Fibroblast of gingiva (primary cell): ENCODE measurements around the gene LRRC32.
A peak's percentile ranks its signal among the peaks of the same experiment; 100 is the strongest.

ENCODE experiments used
- DNase-seq: peaks from one replicate; pipeline ENCODE4 v3.0.0-alpha.2; 2011; ENCODE audit warnings: low read depth

The LRRC32 gene, protein sequence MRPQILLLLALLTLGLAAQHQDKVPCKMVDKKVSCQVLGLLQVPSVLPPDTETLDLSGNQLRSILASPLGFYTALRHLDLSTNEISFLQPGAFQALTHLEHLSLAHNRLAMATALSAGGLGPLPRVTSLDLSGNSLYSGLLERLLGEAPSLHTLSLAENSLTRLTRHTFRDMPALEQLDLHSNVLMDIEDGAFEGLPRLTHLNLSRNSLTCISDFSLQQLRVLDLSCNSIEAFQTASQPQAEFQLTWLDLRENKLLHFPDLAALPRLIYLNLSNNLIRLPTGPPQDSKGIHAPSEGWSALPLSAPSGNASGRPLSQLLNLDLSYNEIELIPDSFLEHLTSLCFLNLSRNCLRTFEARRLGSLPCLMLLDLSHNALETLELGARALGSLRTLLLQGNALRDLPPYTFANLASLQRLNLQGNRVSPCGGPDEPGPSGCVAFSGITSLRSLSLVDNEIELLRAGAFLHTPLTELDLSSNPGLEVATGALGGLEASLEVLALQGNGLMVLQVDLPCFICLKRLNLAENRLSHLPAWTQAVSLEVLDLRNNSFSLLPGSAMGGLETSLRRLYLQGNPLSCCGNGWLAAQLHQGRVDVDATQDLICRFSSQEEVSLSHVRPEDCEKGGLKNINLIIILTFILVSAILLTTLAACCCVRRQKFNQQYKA

DNA sequence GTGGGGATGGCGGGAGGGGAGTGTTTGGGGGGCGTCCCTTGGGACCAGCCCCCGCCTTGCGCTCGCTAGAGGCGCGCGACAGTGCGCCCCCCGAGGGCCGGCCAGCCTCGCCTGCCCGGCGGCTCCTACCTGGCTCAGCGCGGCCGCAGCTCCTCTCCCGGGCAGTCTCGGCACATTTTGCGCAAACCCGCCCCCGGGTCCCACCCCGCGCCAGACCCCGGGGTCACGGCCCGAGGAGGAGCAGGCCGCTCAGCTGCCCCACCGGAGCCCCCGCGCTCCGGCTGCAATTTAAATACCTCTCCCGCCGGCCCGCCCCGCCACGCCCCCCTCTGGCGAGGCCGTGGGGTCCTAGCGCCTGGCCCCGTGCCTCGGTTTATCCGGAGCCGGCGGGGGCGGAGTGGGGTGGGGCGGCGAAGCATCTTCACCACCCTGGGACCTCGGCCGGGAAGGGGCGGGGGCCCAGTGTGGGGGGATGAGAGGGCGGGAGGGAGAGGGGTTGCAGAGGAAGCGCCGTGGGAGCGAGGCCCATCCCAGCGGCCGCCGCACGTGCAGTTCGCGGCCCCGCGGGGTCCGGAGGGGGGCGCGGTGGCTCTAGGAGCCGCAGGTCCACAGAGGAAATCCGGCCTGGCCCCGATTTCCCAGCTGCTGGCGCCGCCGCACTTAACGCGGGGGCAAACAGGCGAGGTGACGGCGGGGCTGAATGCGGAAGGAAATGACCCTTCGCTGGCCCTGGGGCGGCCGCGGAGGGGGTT lies at the start of gene LRRC32:
LRRC32 (minus strand) TSS at position 263 of the 752 bp plus-strand sequence. CDS start 4,793 bp downstream, outside the sequence.
- DNase-seq: no peak

DNA sequence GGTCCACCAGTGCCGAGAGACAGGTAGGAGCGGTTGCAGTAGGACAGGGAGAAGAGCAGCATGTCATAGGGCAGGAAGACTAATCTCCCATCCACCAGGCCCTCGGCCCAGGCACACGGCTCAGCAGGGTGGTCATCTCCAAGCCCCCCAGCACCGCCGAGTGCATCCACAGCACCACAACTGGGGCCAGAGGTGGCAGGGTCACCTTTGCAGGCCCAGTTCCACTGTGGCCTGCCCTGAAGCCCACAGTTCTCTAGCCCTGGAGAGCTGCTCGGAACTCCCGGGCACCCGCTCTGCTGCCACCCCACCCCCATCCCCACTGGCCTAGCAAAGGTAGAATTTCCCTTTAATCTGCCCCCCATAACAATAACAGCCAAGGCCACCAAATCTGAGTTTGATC lies 49.1 kb upstream of the LRRC32 start:
- no peak for DNase-seq

DNA sequence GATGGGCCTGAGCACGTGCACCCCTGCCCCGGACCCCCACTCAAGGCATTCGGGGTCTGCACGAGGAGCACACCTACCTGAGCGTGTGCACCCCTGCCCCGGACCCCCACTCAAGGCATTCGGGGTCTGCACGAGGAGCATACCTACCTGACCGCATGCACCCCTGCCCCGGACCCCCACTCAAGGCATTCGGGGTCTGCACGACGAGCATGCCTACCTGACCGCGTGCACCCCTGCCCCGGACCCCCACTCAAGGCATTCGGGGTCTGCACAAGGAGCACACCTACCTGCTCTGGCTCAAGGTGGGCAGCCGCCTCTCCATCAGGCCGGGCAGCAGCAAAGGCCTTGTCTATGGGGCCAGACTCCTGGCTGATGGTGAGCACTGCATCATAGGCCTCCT lies 48.7 kb upstream of the LRRC32 start:
- DNase-seq: no peak

DNA sequence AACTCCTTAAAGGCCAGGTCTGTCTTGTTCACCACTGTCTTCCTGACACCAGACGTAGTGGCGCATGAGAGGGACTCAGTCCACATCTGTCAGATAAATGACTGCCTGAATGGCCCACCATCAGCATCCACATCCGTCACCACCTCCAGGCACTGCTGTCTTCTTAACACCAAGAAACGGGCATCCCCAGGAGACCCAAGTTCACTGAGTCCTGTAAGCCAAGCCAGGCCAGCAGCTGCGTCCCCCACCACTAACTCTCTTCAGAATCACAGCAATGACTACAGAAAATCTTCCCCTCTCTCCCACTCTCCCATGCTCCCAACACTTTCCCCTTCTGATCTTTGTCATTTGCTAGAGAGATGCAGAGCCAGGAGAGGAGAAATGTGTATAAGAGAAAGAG lies 47.3 kb upstream of the LRRC32 start:
- DNase-seq: no peak

DNA sequence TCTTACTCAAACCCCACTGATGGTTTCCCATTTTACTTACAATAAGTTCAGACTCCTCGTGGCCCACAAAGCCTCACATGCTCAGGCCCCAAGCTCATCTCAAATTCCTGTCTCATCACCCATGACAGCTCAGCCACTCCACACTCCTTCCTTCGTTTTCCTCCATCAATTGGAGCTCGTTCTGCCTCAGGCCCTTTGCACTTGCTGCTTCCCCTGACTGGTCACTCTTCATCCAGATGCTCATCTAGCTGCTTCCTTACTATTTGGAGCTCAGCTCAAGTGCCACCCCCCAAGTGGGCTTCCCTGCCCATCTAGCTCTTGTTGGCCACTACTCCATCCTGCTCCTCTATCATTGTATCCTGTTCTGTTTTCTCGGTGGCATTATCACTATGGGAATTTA lies 46.8 kb upstream of the LRRC32 start:
- no peak for DNase-seq

DNA sequence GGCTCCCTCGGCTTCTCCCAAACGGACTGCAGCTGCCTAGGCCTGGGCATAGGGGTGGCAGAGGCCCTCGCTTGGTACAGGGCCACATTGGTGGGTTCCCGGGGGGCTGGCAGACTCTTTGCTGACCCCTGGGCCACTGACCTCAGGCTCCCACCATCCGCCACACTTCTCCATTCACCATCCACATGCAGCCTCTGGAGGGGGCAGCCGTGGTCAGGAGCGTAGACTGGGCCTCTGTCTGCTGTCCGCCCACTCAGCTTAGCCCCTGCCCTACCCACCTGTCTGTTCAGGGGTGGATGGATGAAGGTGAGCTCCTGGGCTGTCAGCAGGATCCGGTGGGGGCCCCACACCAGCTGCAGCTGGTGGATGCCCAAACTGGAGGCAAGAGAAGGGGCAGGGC lies 45.7 kb upstream of the LRRC32 start:
- no peak for DNase-seq

DNA sequence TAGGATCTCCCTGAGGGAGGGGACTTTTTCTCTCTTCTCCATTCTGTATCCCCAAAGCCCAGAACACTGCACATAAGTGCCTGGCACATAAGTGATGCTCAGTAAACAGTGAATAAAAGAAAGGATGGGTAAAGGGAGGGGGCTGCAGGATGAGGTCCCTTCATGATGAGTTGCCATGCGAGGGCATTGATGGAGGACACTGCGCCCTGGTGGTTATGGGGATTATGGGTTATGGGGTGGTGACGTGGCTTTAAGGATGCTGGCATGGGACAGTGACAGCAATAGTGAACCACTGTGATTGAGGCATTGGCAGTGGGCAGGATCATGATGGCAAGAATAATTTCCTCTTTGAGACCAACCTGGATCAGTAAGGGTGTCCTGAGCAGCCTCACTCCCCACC lies 43.9 kb upstream of the LRRC32 start:
- no peak for DNase-seq

DNA sequence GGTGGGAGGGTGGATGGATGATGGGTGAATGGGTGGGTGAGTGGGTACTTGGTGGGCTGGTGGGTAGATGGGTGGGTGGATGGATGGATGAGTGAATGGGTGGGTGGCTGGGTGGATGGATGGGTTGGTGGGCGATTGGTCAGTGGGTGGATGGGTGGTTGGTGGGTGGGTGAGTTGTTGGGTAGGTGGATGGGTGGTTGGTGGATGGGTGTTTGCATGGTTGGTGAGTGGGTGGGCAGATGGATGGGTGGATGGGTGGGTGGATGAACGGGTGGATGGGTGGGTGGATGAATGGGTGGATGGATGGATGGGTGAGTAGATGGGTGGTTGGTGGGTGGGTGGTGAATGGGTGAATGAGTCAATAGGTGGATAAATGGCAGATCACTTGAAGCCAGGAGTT lies 43.0 kb upstream of the LRRC32 start:
- no peak for DNase-seq

DNA sequence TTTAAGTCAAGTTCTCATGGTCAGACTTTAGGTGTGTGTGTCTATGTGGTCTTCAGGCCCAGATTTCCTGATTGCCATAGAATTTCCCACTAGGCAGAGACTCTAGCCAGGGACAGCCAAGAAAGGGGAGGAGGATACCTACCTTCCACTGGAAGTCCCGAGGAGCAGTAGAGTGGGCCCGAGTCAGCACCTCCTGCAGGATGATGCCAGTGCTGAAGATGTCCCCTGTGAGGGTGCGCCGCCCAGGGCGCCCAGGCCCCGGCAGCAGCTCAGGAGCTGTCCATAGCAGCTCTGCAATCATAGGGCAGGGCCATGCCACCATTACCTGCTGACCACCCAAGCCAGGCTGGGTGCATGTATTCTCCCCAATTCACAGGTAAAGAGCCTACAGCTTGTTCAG lies 41.6 kb upstream of the LRRC32 start:
- DNase-seq: no peak

DNA sequence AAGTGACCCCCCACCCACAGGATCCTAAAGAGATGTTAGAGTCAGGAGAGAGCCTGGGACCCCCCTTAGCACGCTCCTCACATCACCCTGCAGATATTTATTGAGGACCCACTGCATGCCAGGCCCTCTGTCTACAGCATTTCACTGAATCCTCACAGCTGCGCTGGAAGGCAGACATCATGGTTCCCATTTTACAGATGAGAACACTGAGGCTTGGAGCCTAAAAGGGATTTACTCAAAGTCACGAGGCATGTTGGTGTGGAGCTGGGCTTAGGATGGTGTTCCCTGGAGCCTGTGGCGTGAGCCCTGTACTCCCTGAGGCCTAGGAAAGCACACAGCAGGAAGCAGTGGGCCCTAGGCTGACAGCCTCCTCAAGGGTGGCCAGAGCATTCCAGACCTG lies 39.2 kb upstream of the LRRC32 start:
- no peak for DNase-seq

DNA sequence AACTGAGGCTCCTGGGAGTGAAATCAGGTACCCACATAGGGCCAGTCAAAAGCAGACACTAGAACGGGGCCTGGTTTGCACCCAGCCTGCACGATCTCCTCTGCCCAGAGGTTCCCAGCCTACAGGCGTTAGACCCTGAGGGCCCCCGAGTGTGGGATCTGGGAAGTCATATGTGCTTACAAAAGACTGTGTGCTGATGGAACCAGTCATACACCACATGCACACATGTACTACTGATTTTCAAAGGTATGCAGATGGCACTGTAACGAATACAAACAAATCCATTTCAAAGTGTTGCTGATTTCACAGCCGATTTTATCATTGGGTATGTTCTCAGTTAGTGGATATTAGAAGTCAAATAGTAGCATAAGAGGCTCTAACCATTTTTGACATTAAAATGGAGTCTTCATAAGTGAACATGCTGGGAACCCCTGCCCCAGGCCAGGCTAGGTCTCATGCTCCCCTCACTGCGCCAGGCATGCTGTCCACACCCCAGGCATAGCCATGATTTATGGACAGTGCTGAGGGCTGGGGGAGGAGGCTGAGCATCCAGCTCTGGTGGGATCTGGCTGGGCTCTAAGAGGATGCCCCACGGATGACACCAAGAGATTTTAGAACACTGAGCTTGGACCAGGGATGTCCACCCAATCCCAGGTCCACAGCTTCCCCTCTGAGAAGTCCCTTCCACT lies 38.6 kb upstream of the LRRC32 start:
- DNase-seq: no peak

DNA sequence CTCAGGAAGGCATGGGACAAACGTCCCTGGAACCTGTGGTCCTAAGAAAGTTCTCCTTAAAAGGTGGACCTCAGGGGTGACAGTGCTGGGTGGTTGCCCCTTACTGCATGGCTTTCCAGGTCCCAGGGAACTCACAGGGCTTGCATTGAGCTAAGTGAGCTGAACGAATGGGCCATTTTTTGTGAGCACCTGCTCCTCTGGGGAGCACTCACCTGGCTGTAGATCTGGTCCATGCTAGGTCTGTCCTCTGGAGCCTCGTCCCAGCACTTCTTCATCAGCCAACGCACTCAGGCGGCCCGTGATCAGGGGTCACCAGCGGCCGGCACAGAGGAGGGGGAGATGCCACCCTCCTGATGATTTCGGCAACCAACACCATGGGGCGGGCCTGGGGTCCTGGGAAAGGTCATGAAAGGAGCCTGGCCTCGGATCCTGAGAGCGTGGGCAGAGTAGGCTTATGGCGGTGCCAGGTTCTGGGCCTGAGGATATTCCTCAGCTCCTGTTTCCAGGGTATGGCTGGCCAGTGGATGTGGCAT lies 36.8 kb upstream of the LRRC32 start:
- no peak for DNase-seq

DNA sequence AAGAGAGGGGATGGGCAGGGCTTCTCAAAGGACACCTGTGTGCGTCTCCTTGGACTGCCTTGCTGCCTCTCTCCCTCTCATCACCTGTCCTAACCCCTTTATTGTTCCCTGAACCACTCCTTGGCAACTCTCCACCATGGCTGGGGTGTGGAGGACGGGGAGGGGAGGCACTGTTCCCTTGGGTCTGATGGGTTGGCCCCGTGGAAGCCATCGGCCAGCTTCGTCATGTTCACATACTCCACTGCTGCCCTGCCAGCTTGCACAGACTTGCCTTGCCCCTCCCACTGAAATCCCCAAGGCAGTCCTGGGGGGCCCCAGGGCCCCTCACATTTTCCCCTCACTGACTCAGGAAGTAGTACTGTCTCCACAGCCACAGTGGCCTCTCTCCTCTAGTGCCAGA lies 36.1 kb upstream of the LRRC32 start:
- no peak for DNase-seq

DNA sequence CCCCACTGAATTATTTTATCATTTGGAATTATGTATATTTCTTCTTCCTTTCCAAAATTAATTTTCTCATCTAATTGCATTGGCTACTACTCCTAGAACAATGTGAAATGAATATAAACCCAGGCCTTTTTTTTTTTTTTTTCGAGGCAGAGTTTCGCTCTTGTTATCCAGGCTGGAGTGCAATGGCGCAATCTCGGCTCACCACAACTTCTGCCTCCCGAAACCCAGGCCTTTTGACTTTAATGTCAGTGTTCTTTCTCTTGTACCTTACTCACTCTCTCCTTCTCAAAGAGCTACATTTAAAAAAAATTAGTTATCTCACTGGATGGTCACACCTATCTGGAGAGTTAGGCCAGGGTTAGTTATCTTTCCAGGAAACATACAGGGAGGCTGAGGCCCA lies 35.3 kb upstream of the LRRC32 start:
- DNase-seq: no peak

DNA sequence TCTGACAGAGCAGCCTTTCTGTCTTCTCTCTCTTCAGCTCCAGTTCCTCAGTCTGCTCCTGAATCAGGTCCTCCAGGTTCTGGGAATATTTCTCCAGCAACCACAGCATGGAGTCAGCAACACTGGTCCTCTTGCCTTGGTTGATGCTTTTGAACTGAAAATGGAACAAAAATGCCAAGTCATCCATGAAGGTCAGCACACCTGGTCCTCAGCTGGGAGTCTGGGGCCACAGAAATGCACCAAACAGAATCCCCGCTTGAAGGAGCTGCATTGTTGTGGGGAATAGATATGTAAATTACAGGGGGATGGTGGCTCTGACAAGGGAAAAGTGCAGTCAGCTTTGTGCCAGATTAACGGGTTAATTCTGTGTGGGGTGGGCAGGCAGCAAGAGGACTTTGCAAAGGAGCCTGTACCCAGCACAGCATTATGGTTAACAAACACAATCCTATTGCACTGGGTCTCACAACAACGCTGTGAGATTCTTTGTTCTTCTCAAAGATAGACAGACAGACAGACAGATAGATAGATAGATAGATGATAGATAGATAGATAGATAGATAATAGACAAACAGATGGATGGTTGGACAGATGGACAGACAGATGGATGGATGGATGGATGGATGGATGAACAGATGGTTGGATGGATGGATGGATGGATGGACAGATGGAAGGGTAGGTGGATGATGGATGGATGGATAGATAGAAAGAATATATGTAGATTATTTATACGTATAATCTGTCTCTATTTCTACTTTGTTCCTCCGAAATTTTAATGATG lies 33.8 kb upstream of the LRRC32 start:
- DNase-seq: no peak

DNA sequence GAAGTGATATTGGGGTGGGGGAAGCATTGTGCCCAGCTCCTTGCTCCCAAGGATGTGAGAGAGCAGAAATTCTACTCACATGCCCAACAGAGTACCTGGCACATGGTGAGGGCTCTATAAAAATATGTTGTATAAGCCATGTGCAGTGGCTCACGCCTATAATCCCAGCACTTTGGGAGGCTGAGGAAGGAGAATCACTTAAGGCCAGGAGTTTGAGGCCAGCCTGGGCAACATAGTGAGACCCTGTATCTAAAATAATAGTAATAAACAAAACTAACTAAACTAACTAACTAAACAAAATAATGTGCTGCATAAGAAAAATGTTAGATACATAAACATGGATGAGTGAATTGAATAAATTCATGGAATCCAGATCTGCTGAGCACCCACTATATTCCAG lies 33.2 kb upstream of the LRRC32 start:
- no peak for DNase-seq

DNA sequence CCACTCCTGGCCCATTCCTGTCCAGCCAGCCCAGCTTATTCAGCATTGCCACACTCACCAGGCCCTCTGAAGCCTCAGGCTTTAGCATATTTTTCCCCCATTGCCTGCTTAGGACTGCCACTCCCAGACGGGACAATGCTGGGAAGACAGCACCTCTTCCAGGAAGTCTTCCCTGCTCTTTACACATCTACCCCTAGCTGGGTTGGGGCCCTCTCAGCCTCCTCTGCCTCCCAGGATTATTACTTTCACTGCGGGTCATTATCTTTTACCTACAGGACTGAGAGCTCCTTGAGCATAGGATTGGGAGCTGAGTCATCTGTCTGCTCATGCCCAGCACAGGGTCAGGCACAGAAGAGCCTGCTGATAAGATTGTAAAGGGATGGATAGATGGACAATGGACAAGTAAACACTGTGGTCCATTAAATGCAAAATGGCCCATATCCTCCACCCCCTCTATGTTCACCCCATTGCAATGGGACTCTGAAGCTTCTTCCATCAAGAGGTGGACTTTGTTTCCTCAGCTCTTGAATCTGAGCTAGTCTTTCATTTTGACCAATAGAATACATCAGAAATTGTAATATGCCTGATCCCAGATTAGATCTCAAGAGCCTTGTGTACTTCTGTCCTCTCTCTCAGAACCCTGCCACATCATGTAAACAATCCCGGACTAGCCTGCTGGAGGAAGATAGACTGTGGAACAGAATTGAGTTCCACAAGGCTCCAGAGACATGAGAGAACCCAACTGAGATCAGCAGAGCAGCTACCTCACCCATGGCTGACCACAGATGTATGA lies 32.0 kb upstream of the LRRC32 start:
- DNase-seq: no peak

DNA sequence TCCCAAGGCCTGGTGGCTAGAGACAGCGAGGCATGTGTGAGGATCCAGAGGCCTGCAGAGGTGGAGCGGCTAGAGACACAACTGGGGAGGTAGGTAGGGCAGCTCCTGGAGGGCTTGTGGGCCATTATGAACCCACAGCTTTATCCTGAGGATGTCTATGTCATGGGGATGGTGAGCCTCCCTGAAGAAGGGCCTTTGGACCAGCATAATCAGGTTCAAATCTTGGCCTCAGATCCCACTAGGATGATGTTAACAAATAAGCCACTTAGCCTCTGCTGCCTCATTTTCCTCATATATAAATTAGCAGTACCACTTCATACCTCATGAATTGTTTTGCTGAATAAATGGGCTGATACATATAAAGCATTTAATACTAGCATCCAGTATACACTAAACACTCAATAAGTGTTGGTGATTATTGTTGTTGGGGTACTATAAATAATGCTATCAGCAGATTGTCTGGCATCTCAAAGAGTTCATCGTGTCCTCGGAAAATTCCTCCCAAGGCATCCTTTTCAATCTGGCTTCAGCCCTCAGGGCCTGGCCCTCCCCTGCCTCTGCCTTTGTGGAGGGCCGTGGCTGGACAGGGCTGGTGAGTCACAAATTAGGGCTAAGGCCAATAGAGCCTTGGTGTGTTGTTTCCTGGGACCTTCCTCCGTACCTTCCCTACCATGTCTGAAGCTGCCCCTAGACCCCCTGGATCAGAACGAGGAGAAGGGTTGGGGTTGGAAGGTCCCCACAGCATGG lies 30.9 kb upstream of the LRRC32 start:
- peak; percentile 63 for DNase-seq

DNA sequence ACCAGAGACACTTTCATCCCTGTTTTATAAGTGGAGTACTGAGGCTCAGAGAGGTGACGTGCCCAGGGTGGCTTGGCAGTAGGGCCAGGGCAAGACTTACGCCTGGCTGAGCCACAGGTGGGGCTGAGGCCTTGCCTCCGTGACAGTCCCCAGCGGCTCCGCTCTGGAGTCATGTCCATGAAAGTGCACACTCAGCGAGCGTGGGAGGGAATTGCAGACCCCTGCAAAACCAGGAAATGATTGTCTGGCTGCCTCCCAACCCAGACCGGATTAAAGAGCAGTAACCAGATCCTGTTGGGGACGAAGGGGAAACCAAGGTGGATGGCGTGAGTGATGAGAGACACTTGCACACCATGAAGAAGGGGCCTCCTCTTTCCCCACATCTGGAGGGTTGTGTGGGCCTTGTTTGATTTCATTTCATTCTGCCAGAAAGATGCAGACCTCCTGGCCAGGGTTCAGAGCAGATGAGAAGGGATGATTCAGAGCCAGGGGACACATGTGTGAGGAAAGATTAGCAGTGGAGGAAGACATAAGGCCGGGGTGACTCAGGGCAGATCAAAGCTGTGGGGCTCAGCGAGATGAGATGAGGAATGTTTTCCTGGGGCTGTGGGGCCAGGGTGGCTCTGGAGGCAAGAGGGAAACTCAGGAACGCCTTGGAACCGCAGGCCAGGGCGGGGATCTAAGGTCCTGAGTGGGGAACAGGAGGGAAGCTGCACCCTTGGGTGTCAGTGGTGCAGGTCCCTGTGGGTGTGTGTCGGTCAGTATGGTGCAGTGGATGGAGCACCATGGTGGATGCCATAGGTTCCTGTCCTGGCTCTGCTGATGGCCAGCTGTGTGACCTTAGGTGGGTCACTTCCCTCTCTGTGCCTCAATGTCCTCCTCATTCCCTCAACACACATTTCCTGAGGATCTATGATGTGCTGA lies 29.9 kb upstream of the LRRC32 start:
- DNase-seq: peak; percentile 80
